M059J (cell line): Measurements from ENCODE around the gene CYP2F1. TPM values are rescaled to one million over a fixed set of nuclear protein-coding genes. Genes with fewer than 3 reads are reported as not detected.

Source experiments
- total RNA-seq: library from RNA; depleted of rRNA; stranded (reverse); fragments of >200 nt; shearing (Covaris generic); gene quantifications from 2 replicates; pipeline ENCODE4 v1.2.3, GENCODE V29; 2014; rRNA removed

Gene CYP2F1
- total RNA-seq, 1 experiment from 2014 or later = not detected

Other genes starting within 250 kb of the CYP2F1 start
- gene CYP2A7, start 232.2 kb upstream of the CYP2F1 start, total RNA-seq = not detected in 2 replicates
- gene CYP2B6, start 123.2 kb upstream of the CYP2F1 start, total RNA-seq = not detected in 2 replicates
- gene CYP2A13, start 26.0 kb upstream of the CYP2F1 start, total RNA-seq = not detected in 2 replicates
- 5.6 and 7.3 TPM in 2 replicates for gene CYP2S1, start 78.8 kb downstream of the CYP2F1 start, total RNA-seq
- gene AXL, start 104.8 kb downstream of the CYP2F1 start, total RNA-seq = 237 and 362 TPM in 2 replicates
- 94.9 and 143 TPM in 2 replicates for gene HNRNPUL1, start 149.9 kb downstream of the CYP2F1 start, total RNA-seq
- 5.6 and 7.2 TPM in 2 replicates for gene CCDC97, start 195.7 kb downstream of the CYP2F1 start, total RNA-seq
- gene TGFB1, start 239.5 kb downstream of the CYP2F1 start, total RNA-seq = 10.1 and 22.9 TPM in 2 replicates
- gene B9D2, start 249.7 kb downstream of the CYP2F1 start, total RNA-seq = 8.2 and 9.9 TPM in 2 replicates